ENCODE measurements around the gene ADARB1. TPM values are rescaled to one million over a fixed set of nuclear protein-coding genes. Genes with fewer than 3 reads are reported as not detected.
"Not testable (repeated sequence)": the region's sequence is repeated elsewhere in the genome, so short reads cannot be mapped to it uniquely, and the experiment has no call there.

Gene ADARB1
- total RNA-seq: 10 to 100 TPM; 59.1 to 59.6 TPM

DNA sequence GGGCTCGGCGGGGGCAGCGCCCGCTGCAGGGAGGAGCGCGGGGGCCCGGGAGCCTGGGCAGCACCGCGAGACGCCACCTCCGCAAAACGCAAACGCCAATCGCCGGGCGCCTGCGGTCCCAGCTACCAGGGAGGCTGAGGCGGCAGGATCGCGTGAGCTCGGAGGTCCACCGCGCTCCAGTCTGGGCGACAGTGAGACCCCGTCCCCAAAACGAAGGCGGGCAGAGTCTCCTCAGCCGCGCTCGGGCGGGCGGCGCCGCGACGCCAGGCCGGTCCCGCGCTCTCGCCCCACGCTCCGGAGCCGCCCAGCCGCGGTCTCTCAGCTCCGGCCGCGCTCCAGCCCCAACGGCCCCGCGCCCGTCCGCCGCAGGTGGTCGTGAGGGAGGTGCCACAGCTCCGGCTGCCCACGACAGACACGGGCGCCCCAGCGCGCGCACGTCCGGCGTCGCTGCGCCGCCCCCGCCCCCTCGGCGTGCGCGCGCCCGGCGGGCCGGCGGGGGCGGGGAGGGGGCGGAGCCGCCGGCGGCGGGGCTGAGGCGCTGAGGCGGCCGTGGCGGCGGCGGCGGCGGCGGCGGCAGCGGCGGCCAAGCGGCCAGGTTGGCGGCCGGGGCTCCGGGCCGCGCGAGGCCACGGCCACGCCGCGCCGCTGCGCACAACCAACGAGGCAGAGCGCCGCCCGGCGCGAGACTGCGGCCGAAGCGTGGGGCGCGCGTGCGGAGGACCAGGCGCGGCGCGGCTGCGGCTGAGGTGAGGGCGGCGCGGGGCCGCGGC, at the start of gene ADARB1:
ADARB1 (plus strand) TSS at position 533 of the 770 bp plus-strand sequence. CDS start 97,077 bp downstream, outside the sequence.
- peak within 1 kb of the TSS; percentile 90 for H3K4me3 Mint-ChIP-seq
- H3K27me3 Mint-ChIP-seq: no peaks in the 10 kb centered on the region
- H3K9me3 Mint-ChIP-seq: no peaks in the 10 kb centered on the region
- H3K27ac Mint-ChIP-seq: peak within 1 kb of the TSS; percentile 72
- POLR2A ChIA-PET: interaction anchor here (0.8 to 2.1 kb wide), 6 partner anchors 10 to 274 kb away, joined by 3 to 12 read pairs (median 4); partner anchors contain the start of gene PTTG1IP
- peaks cover 42% of the 10 kb centered on the region for H3K4me1 Mint-ChIP-seq
- peak; percentile 65 for DNase-seq
- H3K36me3 Mint-ChIP-seq (ENCODE audit: low read depth): peaks cover 3% of the 10 kb centered on the region
- CTCF ChIA-PET: interaction anchor here (1.4 to 2.7 kb wide), 4 partner anchors 51 to 124 kb away, joined by 3 to 11 read pairs (median 4); no protein-coding TSS in a partner anchor

DNA sequence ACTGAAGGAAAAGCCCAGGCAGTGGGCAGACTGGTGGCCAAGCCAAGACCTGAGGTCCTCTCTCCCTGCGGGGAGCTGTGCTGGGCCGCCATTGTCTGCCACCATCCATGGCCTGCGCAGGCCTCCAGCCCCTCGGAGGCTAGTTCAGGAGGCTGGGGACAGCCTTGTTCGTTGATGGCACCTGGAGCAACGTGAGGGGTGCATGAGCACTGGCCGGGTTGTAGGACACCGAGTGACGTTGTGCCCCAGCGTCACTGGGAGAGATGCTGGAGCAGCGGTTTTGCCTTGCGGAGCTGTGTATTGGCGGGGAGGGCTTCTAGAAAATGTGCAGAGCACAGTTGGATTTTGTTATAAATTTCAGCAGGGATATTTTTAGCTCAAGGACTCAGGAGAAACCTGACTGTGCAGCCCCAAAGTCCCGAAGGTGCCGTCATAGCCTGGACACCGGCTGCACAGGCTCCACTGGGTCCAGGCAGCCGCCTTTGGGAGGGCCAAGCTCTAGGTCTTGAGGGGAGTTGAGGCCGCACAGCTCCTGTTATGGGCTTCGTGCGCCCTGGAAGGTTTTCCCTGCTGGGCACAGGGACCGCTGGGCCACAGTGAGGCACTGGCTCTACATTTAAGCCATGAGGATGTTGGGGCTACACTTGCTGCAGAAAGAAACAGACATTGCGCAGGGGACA, 48.2 kb upstream of the ADARB1 start:
- CTCF ChIA-PET: no interaction called here
- H3K4me1 Mint-ChIP-seq: no peaks in the 10 kb centered on the region
- no peak overlapping the region for H3K27ac Mint-ChIP-seq
- peaks cover 7% of the 10 kb centered on the region for H3K9me3 Mint-ChIP-seq
- POLR2A ChIA-PET: no interaction called here
- H3K27me3 Mint-ChIP-seq: peaks cover 16% of the 10 kb centered on the region
- DNase-seq: no peak
- H3K4me3 Mint-ChIP-seq: no peak overlapping the region
- no peaks in the 10 kb centered on the region for H3K36me3 Mint-ChIP-seq (ENCODE audit: low read depth)

DNA sequence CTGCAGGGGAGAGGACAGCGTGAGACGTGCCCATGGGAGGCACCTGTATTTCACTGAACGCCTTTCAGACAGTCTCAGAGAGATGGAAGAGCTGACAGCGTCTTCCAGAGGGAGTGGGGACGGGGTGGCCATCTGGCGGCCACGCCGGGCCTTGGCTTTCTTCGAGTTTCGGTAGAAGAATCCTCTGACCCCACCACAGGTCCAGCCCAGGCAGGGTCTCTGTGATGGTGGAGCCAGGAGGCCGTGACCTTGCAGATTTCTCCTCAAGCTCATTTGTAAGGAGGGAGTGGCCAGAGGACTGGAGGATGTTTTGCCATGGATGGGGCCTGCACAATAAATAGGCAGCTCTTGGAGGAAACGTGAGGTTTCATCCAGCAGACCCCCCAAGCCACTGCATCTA, 47.6 kb upstream of the ADARB1 start:
- CTCF ChIA-PET: no interaction called here
- POLR2A ChIA-PET: no interaction called here

DNA sequence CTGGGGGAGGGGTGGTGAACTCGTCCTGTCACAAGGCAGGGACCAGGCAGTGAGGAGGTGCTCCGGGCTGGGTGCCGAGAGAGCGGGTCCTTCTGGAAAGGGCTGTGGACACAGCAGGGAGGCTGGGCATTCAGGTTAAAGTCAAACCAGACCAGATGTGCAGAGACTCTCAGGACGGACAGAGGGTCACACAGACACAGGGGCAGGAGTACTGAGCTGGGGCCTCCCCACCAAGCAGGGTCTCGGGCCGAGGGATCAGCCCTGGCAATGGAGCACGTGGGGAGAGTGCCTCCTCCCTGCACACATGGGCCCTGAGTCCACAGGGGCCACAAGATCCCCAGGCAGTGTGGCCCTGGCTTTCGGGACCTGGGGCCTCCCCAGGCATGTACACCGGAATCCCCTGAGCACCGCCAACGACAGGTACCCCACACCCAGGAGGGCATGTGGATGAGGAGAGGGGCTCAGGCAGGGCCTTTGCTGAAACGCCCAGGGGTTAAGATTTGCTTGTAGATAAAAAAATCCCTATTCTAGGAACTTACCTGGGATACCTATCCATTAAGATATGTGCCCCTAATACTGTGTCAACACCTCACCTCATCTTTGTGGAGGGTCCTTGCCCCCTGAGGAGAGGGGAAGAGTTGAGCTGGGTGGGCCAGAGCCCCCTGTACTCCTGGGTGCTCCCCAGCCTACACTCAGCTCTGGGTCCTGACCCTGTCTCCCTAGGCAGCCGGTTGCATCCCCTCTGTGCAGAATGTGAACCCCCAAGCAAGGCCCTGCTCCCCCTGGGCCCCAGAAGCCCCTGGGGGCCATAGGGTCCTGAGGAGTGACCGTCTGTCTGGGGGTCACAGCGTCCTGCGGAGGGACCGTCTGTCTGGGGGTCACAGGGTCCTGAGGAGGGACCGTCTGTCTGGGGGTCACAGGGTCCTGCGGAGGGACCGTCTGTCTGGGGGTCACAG, 46.9 kb upstream of the ADARB1 start:
- Mint-ChIP-seq H3K36me3 (ENCODE audit: low read depth) (no peaks in the 10 kb centered on the region), H3K4me1 (no peaks in the 10 kb centered on the region), H3K27ac (no peak overlapping the region), H3K4me3 (no peak overlapping the region), H3K9me3 (peaks cover 7% of the 10 kb centered on the region), H3K27me3 (peaks cover 16% of the 10 kb centered on the region)
- ChIA-PET POLR2A (no interaction called here), CTCF (no interaction called here)
- DNase-seq: no peak

More for the DNA sequence above, 47.6 kb upstream of the ADARB1 start:
- no peak for DNase-seq
- H3K9me3 Mint-ChIP-seq: peaks cover 7% of the 10 kb centered on the region
- no peaks in the 10 kb centered on the region for H3K4me1 Mint-ChIP-seq
- no peak overlapping the region for H3K4me3 Mint-ChIP-seq
- no peak overlapping the region for H3K27ac Mint-ChIP-seq
- H3K36me3 Mint-ChIP-seq (ENCODE audit: low read depth): no peaks in the 10 kb centered on the region
- H3K27me3 Mint-ChIP-seq: peaks cover 16% of the 10 kb centered on the region

DNA sequence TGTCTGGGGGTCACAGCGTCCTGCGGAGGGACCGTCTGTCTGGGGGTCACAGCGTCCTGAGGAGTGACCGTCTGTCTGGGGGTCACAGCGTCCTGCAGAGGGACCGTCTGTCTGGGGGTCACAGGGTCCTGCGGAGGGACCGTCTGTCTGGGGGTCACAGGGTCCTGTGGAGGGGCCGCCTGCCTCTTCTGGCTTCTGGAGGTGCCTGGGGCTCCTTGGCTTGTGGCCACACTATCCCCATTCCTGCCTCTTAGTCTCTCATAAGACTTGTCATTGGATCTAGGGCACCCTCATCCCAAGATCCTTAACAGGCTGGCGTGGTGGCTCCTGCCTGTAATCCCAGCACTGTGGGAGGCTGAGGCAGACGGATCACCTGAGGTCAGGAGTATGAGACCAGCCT, 45.7 kb upstream of the ADARB1 start:
- H3K4me3 Mint-ChIP-seq; CTCF ChIA-PET; POLR2A ChIA-PET; H3K9me3 Mint-ChIP-seq; H3K4me1 Mint-ChIP-seq; H3K36me3 Mint-ChIP-seq (ENCODE audit: low read depth); DNase-seq; H3K27ac Mint-ChIP-seq: not testable (repeated sequence)
- H3K27me3 Mint-ChIP-seq: peaks cover 13% of the 10 kb centered on the region

DNA sequence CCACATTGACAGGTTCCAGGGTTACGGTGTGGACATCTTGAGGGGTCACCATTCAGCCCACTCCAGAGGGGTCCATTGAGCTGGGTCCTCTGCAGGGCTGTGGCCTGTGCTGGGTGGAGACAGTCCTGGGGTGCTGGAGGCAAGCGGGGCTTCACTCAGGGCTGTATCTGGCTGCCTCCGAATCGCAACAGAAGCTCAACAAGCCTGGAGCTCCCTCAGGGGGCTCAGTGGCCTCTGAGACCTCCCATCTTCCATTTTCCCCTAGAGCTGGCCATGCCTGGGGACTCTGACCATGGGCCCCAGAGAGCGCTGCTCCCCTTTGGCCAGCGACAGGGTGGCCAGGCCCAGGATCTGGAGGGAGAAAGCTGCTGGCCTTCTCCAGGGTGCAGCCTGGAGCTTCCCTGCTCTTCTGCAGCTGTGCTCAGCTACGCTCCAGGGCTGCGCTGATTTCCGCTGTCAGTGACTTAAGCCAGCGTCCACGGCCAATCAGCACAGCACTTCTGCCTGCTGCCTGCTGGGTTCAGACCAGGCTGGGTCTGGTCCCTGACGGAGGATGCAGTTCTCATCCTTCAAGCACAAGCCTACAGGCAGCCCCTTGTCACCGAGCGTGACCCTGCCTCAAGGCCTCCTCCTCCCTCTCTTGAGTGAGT, 45.0 kb upstream of the ADARB1 start:
- Mint-ChIP-seq H3K4me1 (no peaks in the 10 kb centered on the region), H3K27ac (no peak overlapping the region), H3K9me3 (peaks cover under 1% of the 10 kb centered on the region), H3K27me3 (peaks cover 10% of the 10 kb centered on the region), H3K4me3 (no peak overlapping the region), H3K36me3 (ENCODE audit: low read depth) (no peaks in the 10 kb centered on the region)
- no peak for DNase-seq
- CTCF ChIA-PET: no interaction called here
- POLR2A ChIA-PET: no interaction called here

- Mint-ChIP-seq H3K36me3 (ENCODE audit: low read depth) (no peaks in the 10 kb centered on the region), H3K4me1 (no peaks in the 10 kb centered on the region), H3K27me3 (peaks cover 7% of the 10 kb centered on the region), H3K27ac (no peak overlapping the region), H3K9me3 (no peaks in the 10 kb centered on the region), H3K4me3 (no peak overlapping the region)
- CTCF ChIA-PET: no interaction called here
- no peak for DNase-seq
- POLR2A ChIA-PET: no interaction called here
Measured at GRCh38 chr21:45029948-45030681, 44.3 kb upstream of the ADARB1 start.

GRCh38 chr21:45030682-45031570, 43.5 kb upstream of the ADARB1 start:
- peaks cover 9% of the 10 kb centered on the region for H3K27me3 Mint-ChIP-seq
- CTCF ChIA-PET: no interaction called here
- no peak overlapping the region for H3K4me3 Mint-ChIP-seq
- no peaks in the 10 kb centered on the region for H3K9me3 Mint-ChIP-seq
- H3K27ac Mint-ChIP-seq: no peak overlapping the region
- H3K4me1 Mint-ChIP-seq: no peaks in the 10 kb centered on the region
- POLR2A ChIA-PET: no interaction called here
- no peak for DNase-seq
- no peaks in the 10 kb centered on the region for H3K36me3 Mint-ChIP-seq (ENCODE audit: low read depth)

- POLR2A ChIA-PET: no interaction called here
- no peak for DNase-seq
- CTCF ChIA-PET: no interaction called here
- Mint-ChIP-seq H3K27me3 (peaks cover 9% of the 10 kb centered on the region), H3K27ac (no peak overlapping the region), H3K36me3 (ENCODE audit: low read depth) (no peaks in the 10 kb centered on the region), H3K4me1 (no peaks in the 10 kb centered on the region), H3K9me3 (peaks cover 4% of the 10 kb centered on the region), H3K4me3 (no peak overlapping the region)
Measured at GRCh38 chr21:45031571-45032191, 42.7 kb upstream of the ADARB1 start.

DNA sequence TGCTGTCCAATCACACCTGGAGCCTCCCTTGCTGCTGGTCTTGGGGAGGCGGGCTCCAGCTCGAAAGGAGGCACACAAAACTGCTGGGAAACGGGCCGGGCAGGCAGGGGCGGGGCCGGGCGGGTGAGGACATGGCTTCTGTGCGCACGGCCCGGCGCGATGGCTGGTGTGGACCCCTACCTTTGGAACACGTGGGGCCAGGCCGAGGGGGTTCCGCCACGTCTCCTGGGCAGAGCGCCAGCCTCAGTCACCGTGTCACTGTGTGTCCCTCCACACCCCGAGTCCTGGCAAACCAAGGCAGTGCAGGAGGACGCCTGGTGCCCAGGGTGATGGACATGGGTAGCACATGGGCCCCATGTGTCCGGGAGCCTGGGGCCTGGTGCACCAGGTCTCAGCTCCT, 42.0 kb upstream of the ADARB1 start:
- peaks cover 9% of the 10 kb centered on the region for H3K27me3 Mint-ChIP-seq
- H3K27ac Mint-ChIP-seq: no peak overlapping the region
- CTCF ChIA-PET: no interaction called here
- no peak overlapping the region for H3K4me3 Mint-ChIP-seq
- no peaks in the 10 kb centered on the region for H3K4me1 Mint-ChIP-seq
- H3K9me3 Mint-ChIP-seq: peaks cover 10% of the 10 kb centered on the region
- POLR2A ChIA-PET: no interaction called here
- no peaks in the 10 kb centered on the region for H3K36me3 Mint-ChIP-seq (ENCODE audit: low read depth)
- DNase-seq: no peak

DNA sequence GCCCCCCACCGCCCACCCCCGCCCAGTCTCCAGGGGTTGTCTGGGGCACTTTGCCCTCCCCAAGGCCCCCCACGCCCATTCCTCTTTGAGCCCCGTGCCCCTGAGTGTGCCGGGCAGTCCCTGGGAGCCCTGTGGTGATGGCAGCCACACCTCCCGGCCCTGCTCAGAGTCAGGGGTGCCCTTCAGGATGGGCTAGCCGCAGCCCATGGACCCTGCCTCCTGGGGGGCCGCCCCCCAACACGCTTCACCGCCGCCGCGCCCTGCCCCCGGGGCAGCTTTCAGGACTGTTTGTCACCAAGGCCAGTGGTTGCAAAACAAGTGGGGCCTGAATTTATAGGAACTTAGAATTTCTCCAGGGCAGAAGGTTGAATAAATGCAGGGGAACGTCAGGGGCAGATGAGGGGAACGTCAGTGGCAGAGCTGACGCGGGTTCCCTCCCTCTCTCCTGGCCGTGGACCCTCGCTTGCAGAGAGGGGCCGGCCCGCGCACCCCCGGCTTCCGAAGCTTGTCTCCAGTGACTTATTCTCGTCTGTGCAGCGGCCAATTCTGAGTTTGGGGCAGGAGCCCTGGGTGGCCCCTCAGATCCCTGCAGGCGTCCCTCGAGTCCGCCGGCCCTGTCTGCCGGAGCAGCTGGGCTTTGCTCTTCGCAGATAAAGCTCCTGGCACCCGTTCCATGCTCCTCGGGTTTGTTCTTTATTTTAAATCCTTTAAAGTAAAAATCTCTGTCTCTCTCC, 41.2 kb upstream of the ADARB1 start:
- H3K4me1 Mint-ChIP-seq: no peaks in the 10 kb centered on the region
- no peak overlapping the region for H3K27ac Mint-ChIP-seq
- peaks cover 12% of the 10 kb centered on the region for H3K27me3 Mint-ChIP-seq
- no peak for DNase-seq
- no peaks in the 10 kb centered on the region for H3K36me3 Mint-ChIP-seq (ENCODE audit: low read depth)
- POLR2A ChIA-PET: no interaction called here
- CTCF ChIA-PET: no interaction called here
- H3K4me3 Mint-ChIP-seq: no peak overlapping the region
- H3K9me3 Mint-ChIP-seq: peaks cover 11% of the 10 kb centered on the region
